HG03066 (cell line): ENCODE data around the gene MTMR1.

Source experiments
- ATAC-seq: cut with Tn5 transposase; IDR thresholded peaks from one replicate; pipeline ENCODE4 v1.9.1; 2021; ENCODE audit warnings: low read depth; ENCODE audit not compliant: unreplicated experiment

Gene MTMR1

GRCh38 chrX:150775569-150776350, 82.6 kb downstream of the MTMR1 start:
- ATAC-seq, result no peak

GRCh38 chrX:150777328-150777992, 84.3 kb downstream of the MTMR1 start:
- no peak for ATAC-seq

- no peak for ATAC-seq
Measured at GRCh38 chrX:150779385-150779784, 86.2 kb downstream of the MTMR1 start.

- ATAC-seq, result no peak
Measured at GRCh38 chrX:150781677-150782076, 88.5 kb downstream of the MTMR1 start.

GRCh38 chrX:150790021-150790420, 96.8 kb downstream of the MTMR1 start:
- ATAC-seq, result no peak

- no peak for ATAC-seq
Measured at GRCh38 chrX:150792949-150793527, 99.8 kb downstream of the MTMR1 start.

GRCh38 chrX:150805736-150806135, 112.5 kb downstream of the MTMR1 start:
- ATAC-seq, result no peak

GRCh38 chrX:150806827-150807226, 113.6 kb downstream of the MTMR1 start:
- ATAC-seq, result no peak

GRCh38 chrX:150813922-150814321, 120.7 kb downstream of the MTMR1 start:
- ATAC-seq, result no peak
